HEK293 (cell line): ENCODE data around the gene ABTB2.

Source experiments
- CTCF ChIA-PET: fragments of 350-600 bp; formaldehyde crosslinking; extraction: SDS; loops from one replicate; lab custom pipeline; 2021; ENCODE audit warnings: antibody characterized with exemption; lab: Yijun Ruan, JAX
- POLR2A ChIA-PET: fragments of 300-600 bp; formaldehyde crosslinking; extraction: SDS; loops from one replicate; lab custom pipeline; 2020; ENCODE audit warnings: antibody characterized with exemption, inconsistent platforms; lab: Yijun Ruan, JAX
- H3K27ac ChIP-seq: fragments of 200-500 bp; sonication (Bioruptor generic); 2 replicates; pipeline ENCODE4 v1.5.1; 2014; ENCODE audit warnings: low read depth, low read length, control low read depth, inconsistent platforms; ENCODE audit errors: extremely low read depth
- H3K36me3 ChIP-seq, 2 experiments: fragments of 200-500 bp in 1 of 2; sonication (Bioruptor generic) in 1 of 2; 1 replicate in 1 of 2; 2 replicates in 1 of 2; pipeline ENCODE4 v1.5.1; 2014 to 2017; ENCODE audit warnings: inconsistent platforms in 2 of 2, low read length in 2 of 2; ENCODE audit not compliant: control insufficient read depth in 2 of 2, insufficient read depth in 1 of 2
- H3K4me1 ChIP-seq: fragments of 200-500 bp; sonication (Bioruptor generic); 2 replicates; pipeline ENCODE4 v1.5.1; 2014; ENCODE audit warnings: mild to moderate bottlenecking, low read length, inconsistent platforms; ENCODE audit not compliant: control insufficient read depth, insufficient read depth
- H3K4me3 ChIP-seq: 2 replicates; pipeline ENCODE4 v1.5.1; 2011; ENCODE audit warnings: low read depth, mild to moderate bottlenecking, control low read depth, low read length, moderate library complexity
- H3K9me3 ChIP-seq: fragments of 200-500 bp; sonication (Bioruptor generic); 2 replicates; pipeline ENCODE4 v1.5.1; 2014; ENCODE audit warnings: low read depth, low read length, inconsistent platforms; ENCODE audit not compliant: control insufficient read depth, insufficient read depth
- BCL11A ChIP-seq: fragments of 450-650 bp; formaldehyde crosslinking; IDR thresholded peaks from 2 replicates; pipeline ENCODE4 v1.5.1; 2016; ENCODE audit warnings: low read depth, missing biosample characterization, missing genetic modification characterization
- GLI4 ChIP-seq: fragments of 450-650 bp; formaldehyde crosslinking; IDR thresholded peaks from 2 replicates; pipeline ENCODE4 v1.5.1; 2016; ENCODE audit warnings: missing biosample characterization, missing genetic modification characterization
- HOXC10 ChIP-seq: sonication (generic); formaldehyde crosslinking; IDR thresholded peaks from 2 replicates; pipeline ENCODE4 v1.8.1; 2023; ENCODE audit warnings: mild to moderate bottlenecking, missing genetic modification reagents
- KLF16 ChIP-seq: fragments of 450-650 bp; formaldehyde crosslinking; IDR thresholded peaks from 2 replicates; pipeline ENCODE4 v1.5.1; 2017; ENCODE audit warnings: missing biosample characterization, missing genetic modification characterization
- OVOL3 ChIP-seq: fragments of 450-650 bp; formaldehyde crosslinking; IDR thresholded peaks from 2 replicates; pipeline ENCODE4 v1.5.1; 2016; ENCODE audit warnings: missing biosample characterization, missing genetic modification characterization
- PRDM1 ChIP-seq: fragments of 450-650 bp; formaldehyde crosslinking; IDR thresholded peaks from 2 replicates; pipeline ENCODE4; 2016; ENCODE audit warnings: missing biosample characterization, missing genetic modification characterization
- SCRT2 ChIP-seq: fragments of 450-650 bp; formaldehyde crosslinking; IDR thresholded peaks from 2 replicates; pipeline ENCODE4 v1.5.1; 2016; ENCODE audit warnings: missing biosample characterization, missing genetic modification characterization
- SP3 ChIP-seq: fragments of 450-650 bp; formaldehyde crosslinking; IDR thresholded peaks from 2 replicates; pipeline ENCODE4 v1.5.1; 2016; ENCODE audit warnings: missing biosample characterization, missing genetic modification characterization
- ZBTB1 ChIP-seq: fragments of 450-650 bp; formaldehyde crosslinking; IDR thresholded peaks from 2 replicates; pipeline ENCODE4 v1.5.1; 2016; ENCODE audit warnings: missing biosample characterization, missing genetic modification characterization
- ZFP3 ChIP-seq: fragments of 450-650 bp; formaldehyde crosslinking; IDR thresholded peaks from 2 replicates; pipeline ENCODE4 v1.5.1; 2016; ENCODE audit warnings: low read depth, missing biosample characterization, missing genetic modification characterization
- ZNF10 ChIP-seq: fragments of 450-650 bp; formaldehyde crosslinking; IDR thresholded peaks from 2 replicates; pipeline ENCODE4 v1.5.1; 2017; ENCODE audit warnings: missing biosample characterization, missing genetic modification characterization
- ZNF112 ChIP-seq: fragments of 450-650 bp; formaldehyde crosslinking; IDR thresholded peaks from 2 replicates; pipeline ENCODE4 v1.5.0; 2017; ENCODE audit warnings: missing biosample characterization, missing genetic modification characterization
- ZNF146 ChIP-seq: fragments of 450-650 bp; formaldehyde crosslinking; IDR thresholded peaks from 2 replicates; pipeline ENCODE4 v1.5.1; 2016; ENCODE audit warnings: missing biosample characterization, missing genetic modification characterization
- ZNF184 ChIP-seq: fragments of 450-650 bp; IDR thresholded peaks from 2 replicates; pipeline ENCODE4 v1.5.1; 2018; ENCODE audit warnings: missing biosample characterization, mild to moderate bottlenecking, missing genetic modification characterization
- ZNF221 ChIP-seq: fragments of 450-650 bp; formaldehyde crosslinking; IDR thresholded peaks from 2 replicates; pipeline ENCODE4 v1.5.1; 2017; ENCODE audit warnings: missing biosample characterization, missing genetic modification characterization, borderline replicate concordance
- ZNF404 ChIP-seq: fragments of 450-650 bp; formaldehyde crosslinking; IDR thresholded peaks from 2 replicates; pipeline ENCODE4 v1.5.1; 2017; ENCODE audit warnings: missing biosample characterization, missing genetic modification characterization
- ZNF48 ChIP-seq: fragments of 450-650 bp; formaldehyde crosslinking; IDR thresholded peaks from 2 replicates; pipeline ENCODE4 v1.5.1; 2016; ENCODE audit warnings: missing biosample characterization, missing genetic modification characterization
- ZNF621 ChIP-seq: fragments of 450-650 bp; formaldehyde crosslinking; IDR thresholded peaks from 2 replicates; pipeline ENCODE4 v1.5.1; 2017; ENCODE audit warnings: missing biosample characterization, missing genetic modification characterization
- ZNF624 ChIP-seq: fragments of 450-650 bp; formaldehyde crosslinking; IDR thresholded peaks from 2 replicates; pipeline ENCODE4 v1.5.1; 2017; ENCODE audit warnings: missing biosample characterization, missing genetic modification characterization
- ZNF658 ChIP-seq: fragments of 450-650 bp; formaldehyde crosslinking; IDR thresholded peaks from 2 replicates; pipeline ENCODE4; 2016; ENCODE audit warnings: missing biosample characterization, missing genetic modification characterization
- ZNF792 ChIP-seq: fragments of 450-650 bp; formaldehyde crosslinking; IDR thresholded peaks from 2 replicates; pipeline ENCODE4 v1.5.1; 2016; ENCODE audit warnings: missing biosample characterization, missing genetic modification characterization
- ZNF843 ChIP-seq: fragments of 450-650 bp; formaldehyde crosslinking; IDR thresholded peaks from 2 replicates; pipeline ENCODE4 v1.5.1; 2016; ENCODE audit warnings: missing biosample characterization, missing genetic modification characterization
- TF ChIP-seq, protein P1 (sequence below): fragments of 450-650 bp; formaldehyde crosslinking; IDR thresholded peaks from 2 replicates; pipeline ENCODE4 v1.5.1; 2017; ENCODE audit warnings: missing biosample characterization, missing genetic modification characterization
- TF ChIP-seq, protein P2 (sequence below): fragments of 450-650 bp; formaldehyde crosslinking; IDR thresholded peaks from 2 replicates; pipeline ENCODE4 v1.5.1; 2017; ENCODE audit warnings: missing biosample characterization, missing genetic modification characterization
- TF ChIP-seq, protein P3 (sequence below): fragments of 450-650 bp; formaldehyde crosslinking; IDR thresholded peaks from 2 replicates; pipeline ENCODE4 v1.5.1; 2016; ENCODE audit warnings: missing biosample characterization, missing genetic modification characterization
- TF ChIP-seq, protein P4 (sequence below): fragments of 450-650 bp; formaldehyde crosslinking; IDR thresholded peaks from 2 replicates; pipeline ENCODE4 v1.5.1; 2016; ENCODE audit warnings: missing biosample characterization, missing genetic modification characterization

Gene ABTB2

DNA sequence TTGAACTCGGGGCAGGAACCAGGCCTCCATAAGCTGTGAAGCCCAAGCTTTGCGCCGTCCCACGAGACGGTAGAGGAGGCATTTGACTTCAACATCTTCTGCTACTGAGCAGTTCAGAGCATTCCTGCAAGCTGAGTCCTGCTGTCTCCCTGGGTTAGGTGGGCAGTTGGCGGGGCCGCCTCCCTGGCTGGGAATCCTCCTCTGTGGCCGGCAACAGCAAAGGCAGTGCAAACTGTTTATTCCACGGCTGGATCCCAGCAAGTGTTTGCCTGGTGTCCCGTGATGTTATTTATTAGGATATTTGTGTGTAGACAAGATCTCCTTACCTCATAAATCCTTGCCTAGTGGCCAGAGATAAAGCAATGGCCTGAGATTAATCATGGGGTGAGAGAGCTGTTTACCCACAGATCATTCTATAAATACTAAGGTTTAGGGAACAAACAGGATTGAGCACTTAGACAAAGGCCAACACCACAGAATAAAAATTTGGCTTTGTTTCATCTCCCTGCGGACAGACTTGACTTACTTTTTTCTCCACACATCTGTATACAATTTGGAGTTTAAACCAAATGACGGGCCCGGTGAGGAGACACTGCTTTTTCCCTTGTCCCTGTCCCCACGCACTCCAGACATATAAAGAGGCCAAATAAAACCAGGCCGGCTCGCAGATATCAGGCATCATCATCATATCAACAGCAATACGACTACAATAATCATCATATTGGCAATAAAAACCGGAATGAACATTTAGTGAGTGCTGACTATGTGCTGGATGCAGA, 189.0 kb downstream of the ABTB2 start:
- H3K4me1 ChIP-seq, result no peaks in the 10 kb centered on the region
- H3K4me3 ChIP-seq, result no peak overlapping the region
- H3K27ac ChIP-seq, result no peak overlapping the region
- TF ChIP-seq ZNF221 (no peak), ZNF184 (no peak), ZBTB1 (no peak), ZNF48 (tag by site-specific recombination) (no peak), HOXC10 (CRISPR knock-in tag) (no peak), ZNF621 (tag by site-specific recombination) (no peak), ZNF624 (tag by site-specific recombination) (no peak), GLI4 (tag by site-specific recombination) (no peak)
- TF ChIP-seq, protein P1, sequence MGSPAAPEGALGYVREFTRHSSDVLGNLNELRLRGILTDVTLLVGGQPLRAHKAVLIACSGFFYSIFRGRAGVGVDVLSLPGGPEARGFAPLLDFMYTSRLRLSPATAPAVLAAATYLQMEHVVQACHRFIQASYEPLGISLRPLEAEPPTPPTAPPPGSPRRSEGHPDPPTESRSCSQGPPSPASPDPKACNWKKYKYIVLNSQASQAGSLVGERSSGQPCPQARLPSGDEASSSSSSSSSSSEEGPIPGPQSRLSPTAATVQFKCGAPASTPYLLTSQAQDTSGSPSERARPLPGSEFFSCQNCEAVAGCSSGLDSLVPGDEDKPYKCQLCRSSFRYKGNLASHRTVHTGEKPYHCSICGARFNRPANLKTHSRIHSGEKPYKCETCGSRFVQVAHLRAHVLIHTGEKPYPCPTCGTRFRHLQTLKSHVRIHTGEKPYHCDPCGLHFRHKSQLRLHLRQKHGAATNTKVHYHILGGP (tag by site-specific recombination), result no peak
- H3K9me3 ChIP-seq, result no peaks in the 10 kb centered on the region
- ChIA-PET CTCF (interaction anchor here (0.6 to 1.7 kb wide), 3 partner anchors 47 to 192 kb away, joined by 3 to 7 read pairs (median 3); no protein-coding TSS in a partner anchor), POLR2A (no interaction called here)
- H3K36me3 ChIP-seq, result peaks cover 0 to 35% of the 10 kb centered on the region in 2 experiments; a peak in 1 of 3 replicates

DNA sequence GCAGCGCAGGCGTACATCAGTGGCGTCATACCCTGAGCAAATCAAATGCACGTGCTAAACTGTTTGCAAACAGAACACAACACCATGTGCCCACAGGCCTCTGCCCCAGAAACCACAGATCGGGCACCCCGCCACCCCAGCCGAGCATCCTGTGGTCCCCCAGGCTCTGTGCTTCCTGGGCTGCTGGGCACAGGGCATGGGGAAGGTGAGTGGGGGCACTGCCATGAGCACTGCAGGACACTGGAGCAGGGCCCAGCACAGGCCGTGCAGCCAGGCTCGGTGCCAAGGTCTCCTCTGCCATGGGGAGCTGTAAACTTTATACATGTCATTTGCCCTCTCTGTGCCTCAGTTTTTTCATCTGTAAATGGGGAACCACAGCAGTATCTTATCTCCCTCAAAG, 189.8 kb downstream of the ABTB2 start:
- POLR2A ChIA-PET, result no interaction called here
- TF ChIP-seq BCL11A (tag by site-specific recombination) (no peak), ZNF10 (no peak), ZNF658 (tag by site-specific recombination) (no peak), OVOL3 (tag by site-specific recombination) (no peak), ZNF404 (no peak), ZNF843 (tag by site-specific recombination) (no peak), PRDM1 (tag by site-specific recombination) (no peak), SP3 (tag by site-specific recombination) (no peak), SCRT2 (tag by site-specific recombination) (no peak), KLF16 (no peak), ZNF184 (no peak), ZFP3 (no peak), ZNF112 (tag by site-specific recombination) (no peak), ZNF792 (no peak), ZNF146 (tag by site-specific recombination) (no peak)
- TF ChIP-seq, protein P2, sequence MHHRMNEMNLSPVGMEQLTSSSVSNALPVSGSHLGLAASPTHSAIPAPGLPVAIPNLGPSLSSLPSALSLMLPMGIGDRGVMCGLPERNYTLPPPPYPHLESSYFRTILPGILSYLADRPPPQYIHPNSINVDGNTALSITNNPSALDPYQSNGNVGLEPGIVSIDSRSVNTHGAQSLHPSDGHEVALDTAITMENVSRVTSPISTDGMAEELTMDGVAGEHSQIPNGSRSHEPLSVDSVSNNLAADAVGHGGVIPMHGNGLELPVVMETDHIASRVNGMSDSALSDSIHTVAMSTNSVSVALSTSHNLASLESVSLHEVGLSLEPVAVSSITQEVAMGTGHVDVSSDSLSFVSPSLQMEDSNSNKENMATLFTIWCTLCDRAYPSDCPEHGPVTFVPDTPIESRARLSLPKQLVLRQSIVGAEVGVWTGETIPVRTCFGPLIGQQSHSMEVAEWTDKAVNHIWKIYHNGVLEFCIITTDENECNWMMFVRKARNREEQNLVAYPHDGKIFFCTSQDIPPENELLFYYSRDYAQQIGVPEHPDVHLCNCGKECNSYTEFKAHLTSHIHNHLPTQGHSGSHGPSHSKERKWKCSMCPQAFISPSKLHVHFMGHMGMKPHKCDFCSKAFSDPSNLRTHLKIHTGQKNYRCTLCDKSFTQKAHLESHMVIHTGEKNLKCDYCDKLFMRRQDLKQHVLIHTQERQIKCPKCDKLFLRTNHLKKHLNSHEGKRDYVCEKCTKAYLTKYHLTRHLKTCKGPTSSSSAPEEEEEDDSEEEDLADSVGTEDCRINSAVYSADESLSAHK (tag by site-specific recombination), result no peak
- TF ChIP-seq, protein P3, sequence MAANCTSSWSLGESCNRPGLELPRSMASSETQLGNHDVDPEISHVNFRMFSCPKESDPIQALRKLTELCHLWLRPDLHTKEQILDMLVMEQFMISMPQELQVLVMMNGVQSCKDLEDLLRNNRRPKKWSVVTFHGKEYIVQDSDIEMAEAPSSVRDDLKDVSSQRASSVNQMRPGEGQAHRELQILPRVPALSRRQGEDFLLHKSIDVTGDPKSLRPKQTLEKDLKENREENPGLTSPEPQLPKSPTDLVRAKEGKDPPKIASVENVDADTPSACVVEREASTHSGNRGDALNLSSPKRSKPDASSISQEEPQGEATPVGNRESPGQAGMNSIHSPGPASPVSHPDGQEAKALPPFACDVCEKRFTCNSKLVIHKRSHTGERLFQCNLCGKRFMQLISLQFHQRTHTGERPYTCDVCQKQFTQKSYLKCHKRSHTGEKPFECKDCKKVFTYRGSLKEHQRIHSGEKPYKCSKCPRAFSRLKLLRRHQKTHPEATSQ (tag by site-specific recombination), result no peak
- TF ChIP-seq, protein P4, sequence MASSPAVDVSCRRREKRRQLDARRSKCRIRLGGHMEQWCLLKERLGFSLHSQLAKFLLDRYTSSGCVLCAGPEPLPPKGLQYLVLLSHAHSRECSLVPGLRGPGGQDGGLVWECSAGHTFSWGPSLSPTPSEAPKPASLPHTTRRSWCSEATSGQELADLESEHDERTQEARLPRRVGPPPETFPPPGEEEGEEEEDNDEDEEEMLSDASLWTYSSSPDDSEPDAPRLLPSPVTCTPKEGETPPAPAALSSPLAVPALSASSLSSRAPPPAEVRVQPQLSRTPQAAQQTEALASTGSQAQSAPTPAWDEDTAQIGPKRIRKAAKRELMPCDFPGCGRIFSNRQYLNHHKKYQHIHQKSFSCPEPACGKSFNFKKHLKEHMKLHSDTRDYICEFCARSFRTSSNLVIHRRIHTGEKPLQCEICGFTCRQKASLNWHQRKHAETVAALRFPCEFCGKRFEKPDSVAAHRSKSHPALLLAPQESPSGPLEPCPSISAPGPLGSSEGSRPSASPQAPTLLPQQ (tag by site-specific recombination), result no peak
- CTCF ChIA-PET, result interaction anchor here (0.8 kb wide), 1 partner anchor 187 kb away, joined by 3 read pairs; no protein-coding TSS in a partner anchor
- H3K4me3 ChIP-seq, result no peak overlapping the region
- H3K9me3 ChIP-seq, result no peaks in the 10 kb centered on the region
- no peaks in the 10 kb centered on the region for H3K4me1 ChIP-seq
- H3K27ac ChIP-seq, result no peak overlapping the region
- peaks cover 0 to 40% of the 10 kb centered on the region in 2 experiments; a peak in 1 of 3 replicates for H3K36me3 ChIP-seq
